Measurements from ENCODE around the gene GSTM5.
A peak's percentile ranks its signal among the peaks of the same experiment; 100 is the strongest.
"Not testable (repeated sequence)": the region's sequence is repeated elsewhere in the genome, so short reads cannot be mapped to it uniquely, and the experiment has no call there.

Gene GSTM5

DNA sequence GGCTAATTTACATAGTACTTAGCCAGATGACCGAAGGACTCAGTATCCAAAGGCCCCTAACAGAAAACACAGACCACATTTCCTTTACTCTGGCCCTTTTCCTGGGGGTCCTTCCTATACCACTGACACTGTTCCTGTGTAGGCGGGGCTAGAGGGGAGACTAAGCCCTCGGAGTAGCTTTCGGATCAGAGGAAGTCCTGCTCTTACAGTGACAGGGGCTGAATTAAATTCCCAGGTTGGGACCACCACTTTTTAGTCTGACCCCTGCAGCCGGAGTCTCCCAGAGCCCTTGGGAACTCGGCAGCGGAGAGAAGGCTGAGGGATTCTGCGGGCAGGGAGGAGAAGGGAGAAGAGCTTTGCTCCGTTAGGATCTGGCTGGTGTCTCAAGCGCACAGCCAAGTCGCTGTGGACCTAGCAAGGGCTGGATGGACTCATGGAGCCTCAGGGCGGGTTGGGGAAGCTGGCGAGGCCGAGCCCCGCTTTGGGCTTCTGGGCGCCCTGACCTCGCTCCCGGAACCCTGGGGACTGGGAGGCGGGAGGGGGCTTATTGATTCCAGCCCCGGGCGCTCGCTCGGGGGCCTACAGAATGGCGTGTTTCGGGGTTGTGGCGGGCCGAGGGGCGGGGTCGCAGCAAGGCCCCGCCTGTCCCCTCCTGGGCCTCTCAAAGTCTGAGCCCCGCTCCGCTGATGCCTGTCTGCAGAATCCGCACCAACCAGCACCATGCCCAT, at the start of gene GSTM5:
Gene GSTM5, plus strand, starts transcription at position 659 of the 728 bp plus-strand sequence. Its CDS starts 62 bp downstream, at position 721.
- Histone ChIP-seq H3K4me3 (peak within 1 kb of the TSS; percentile 5 to 35 (median 22)), H3K27ac (peak within 1 kb of the TSS in 5 of 21 experiments; percentile 12 to 65 (median 50))

DNA sequence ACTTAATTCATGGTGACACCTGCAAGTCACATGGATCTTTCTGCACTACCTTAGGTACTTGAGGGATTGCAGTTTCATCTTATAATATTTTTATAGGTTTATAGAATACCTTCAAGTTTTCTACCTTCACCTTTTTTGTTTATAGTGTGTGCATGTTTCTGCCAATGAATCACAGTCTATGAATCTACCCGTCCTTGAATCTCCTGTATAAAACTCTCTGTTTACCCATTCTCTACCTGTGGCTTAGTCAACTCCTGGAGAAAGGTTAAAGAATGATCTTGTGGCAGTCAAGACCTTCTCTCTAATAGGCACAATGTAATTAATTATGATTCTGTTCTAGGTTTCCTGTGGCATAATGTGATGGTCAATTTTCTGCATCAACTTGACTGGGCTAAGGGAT, 47.4 kb upstream of the GSTM5 start:
- no peak overlapping the region for H3K27ac ChIP-seq
- no peak overlapping the region for H3K4me3 ChIP-seq

DNA sequence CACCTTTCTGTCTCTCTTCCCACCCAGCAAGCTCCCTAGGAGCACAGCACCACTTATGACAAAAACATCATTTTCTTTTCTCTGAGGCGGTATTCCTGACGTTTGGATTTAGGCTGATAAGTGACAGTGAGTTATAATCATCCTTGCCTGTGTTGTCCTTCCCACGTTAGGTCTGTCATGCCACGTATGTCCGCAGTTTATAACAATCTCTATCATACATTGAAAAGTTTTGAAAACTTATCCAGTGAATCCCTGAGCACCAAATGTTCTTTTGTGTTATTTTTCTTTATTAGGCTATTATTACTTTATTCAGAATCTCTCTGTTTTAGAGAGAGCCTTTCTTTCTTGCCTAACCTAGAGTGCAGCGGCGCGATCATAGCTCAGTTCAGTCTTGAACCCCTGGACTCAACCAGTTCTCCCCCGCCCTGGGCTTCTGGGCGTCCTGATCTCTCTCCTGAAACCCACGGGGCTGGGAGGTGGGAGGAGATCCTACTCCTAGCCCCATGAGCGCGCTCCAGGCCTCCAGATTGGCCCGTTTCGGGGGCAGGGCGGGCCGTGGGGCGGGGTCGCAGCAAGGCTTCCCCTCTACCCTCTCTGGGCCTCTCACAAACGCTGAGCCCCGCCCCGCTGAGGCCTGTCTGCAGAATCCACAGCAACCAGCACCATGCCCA, 44.5 kb upstream of the GSTM5 start, which contains the start of gene GSTM2:
Gene GSTM2, plus strand, starts transcription at position 606 of the 671 bp plus-strand sequence. Its CDS starts 59 bp downstream, at position 665.
- H3K27ac ChIP-seq, result peak within 1 kb of the TSS in 11 of 21 experiments; percentile 3 to 66 (median 49)
- peak within 1 kb of the TSS; percentile 25 to 56 (median 39) for H3K4me3 ChIP-seq

- Histone ChIP-seq H3K27ac (peak overlapping the region in 11 of 21 experiments; percentile 3 to 66 (median 49)), H3K4me3 (peak overlapping the region; percentile 25 to 56 (median 39))
These were observed 43.8 kb upstream of the GSTM5 start for GRCh38 chr1:109668123-109668775.

DNA sequence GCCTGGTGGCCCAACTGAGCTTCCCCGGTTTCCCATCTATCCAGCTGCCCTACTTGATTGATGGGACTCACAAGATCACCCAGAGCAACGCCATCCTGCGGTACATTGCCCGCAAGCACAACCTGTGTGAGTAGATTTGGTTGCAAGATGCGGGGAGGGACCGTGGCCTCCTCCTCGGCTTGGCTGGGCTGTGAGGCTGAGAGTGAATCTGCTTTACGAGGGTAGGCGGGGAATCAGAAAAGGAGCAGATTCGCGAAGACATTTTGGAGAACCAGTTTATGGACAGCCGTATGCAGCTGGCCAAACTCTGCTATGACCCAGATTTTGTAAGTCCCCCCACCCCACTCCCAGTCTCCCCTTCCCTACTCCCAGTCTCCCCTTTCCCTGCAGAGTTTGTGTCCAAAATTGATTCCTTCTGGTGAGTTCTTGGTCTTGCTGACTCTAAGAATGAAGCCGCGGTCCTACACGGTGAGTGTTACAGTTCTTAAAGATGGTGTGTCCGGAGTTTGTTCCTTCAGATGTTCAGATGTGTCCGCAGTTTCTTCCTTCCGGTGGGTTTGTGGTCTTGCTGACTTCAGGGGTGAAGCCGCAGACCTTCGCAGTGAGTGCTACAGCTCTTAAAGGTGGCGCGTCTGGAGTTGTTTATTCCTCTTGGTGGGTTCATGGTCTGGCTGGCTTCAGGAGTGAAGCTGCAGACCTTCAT, 42.7 kb upstream of the GSTM5 start:
- H3K4me3 ChIP-seq, result no peak overlapping the region

GRCh38 chr1:109669949-109670302, 42.1 kb upstream of the GSTM5 start:
- H3K4me3 ChIP-seq, H3K27ac ChIP-seq: not testable (repeated sequence)

More for the DNA sequence above, 42.7 kb upstream of the GSTM5 start:
- no peak overlapping the region for H3K27ac ChIP-seq

DNA sequence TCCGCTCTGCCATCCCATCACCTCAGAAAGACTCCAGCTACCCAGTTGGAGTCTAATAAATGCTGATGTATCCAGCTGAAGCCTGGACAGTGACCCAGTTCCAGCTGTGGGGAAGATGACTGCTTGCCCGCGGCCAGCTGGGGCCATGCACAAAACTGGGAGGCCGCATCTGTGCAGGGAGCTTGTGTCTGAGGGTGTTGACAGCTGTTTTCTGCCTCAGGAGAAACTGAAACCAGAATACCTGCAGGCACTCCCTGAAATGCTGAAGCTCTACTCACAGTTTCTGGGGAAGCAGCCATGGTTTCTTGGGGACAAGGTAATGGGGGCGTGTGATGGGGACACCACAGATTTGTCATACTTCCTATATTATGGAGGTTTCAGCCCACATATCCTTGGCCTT, 41.0 kb upstream of the GSTM5 start:
- Histone ChIP-seq H3K27ac (no peak overlapping the region), H3K4me3 (no peak overlapping the region)

GRCh38 chr1:109673861-109674260, 38.2 kb upstream of the GSTM5 start:
- H3K27ac ChIP-seq, H3K4me3 ChIP-seq: not testable (repeated sequence)

GRCh38 chr1:109676683-109677381, 35.2 kb upstream of the GSTM5 start:
- H3K4me3 ChIP-seq, H3K27ac ChIP-seq: not testable (repeated sequence)

- Histone ChIP-seq H3K27ac (no peak overlapping the region), H3K4me3 (no peak overlapping the region)
These were observed 34.6 kb upstream of the GSTM5 start for GRCh38 chr1:109677459-109677858.

DNA sequence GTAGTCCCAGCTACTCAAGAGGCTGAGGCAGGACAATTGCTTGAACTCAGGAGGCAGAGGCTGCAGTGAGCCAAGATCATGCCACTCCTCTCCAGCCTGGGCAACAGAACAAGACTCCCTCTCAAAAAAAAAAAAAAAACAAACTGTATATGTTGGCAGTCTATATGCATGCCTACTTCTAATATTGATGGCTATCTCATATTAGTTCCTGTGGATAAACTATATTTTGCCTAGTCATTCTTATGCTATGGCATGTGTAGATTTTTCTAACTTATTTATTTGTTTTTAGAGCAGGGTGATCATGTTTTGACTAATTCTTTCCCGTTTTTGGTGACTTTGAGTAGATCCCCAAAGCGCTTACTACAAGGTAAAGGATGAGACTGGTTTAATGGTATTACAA, 33.4 kb upstream of the GSTM5 start:
- not testable (repeated sequence) for H3K27ac ChIP-seq, H3K4me3 ChIP-seq

- H3K27ac ChIP-seq, H3K4me3 ChIP-seq: not testable (repeated sequence)
These were observed 27.3 kb upstream of the GSTM5 start for GRCh38 chr1:109684777-109685176.

GRCh38 chr1:109685399-109685798, 26.7 kb upstream of the GSTM5 start:
- H3K4me3 ChIP-seq, H3K27ac ChIP-seq: not testable (repeated sequence)

DNA sequence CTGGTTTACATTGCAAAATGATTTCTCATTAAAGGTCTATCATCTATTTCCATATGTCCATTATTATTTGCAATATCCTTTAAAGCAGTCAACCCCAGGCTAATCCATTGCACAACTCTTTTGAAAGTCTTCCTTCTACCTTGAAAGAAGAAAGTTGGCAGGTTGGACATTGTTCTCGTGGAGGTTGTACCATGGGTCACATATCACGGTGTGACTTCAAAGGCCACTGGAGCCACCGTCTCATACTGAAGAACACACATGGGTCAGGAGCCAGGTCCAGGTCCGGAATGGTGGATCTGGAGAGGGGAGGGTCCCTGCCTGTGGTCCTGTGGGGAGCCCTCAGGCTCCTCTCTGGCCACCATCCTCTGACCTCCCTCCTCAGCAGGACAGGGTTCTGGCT, 26.2 kb upstream of the GSTM5 start:
- not testable (repeated sequence) for H3K27ac ChIP-seq, H3K4me3 ChIP-seq

DNA sequence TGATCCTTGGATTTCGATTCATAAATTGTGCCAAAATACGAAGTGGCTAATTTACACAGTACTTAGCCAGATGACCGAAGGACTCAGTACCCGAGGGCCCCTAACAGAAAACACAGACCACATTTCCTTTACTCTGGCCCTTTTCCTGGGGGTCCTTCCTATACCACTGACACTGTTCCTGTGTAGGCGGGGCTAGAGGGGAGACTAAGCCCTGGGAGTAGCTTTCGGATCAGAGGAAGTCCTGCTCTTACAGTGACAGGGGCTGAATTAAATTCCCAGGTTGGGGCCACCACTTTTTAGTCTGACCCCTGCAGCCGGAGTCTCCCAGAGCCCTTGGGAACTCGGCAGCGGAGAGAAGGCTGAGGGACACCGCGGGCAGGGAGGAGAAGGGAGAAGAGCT, 24.9 kb upstream of the GSTM5 start:
- Histone ChIP-seq H3K4me3 (peak overlapping the region in 3 of 7 experiments; percentile 35 to 42 (median 37)), H3K27ac (peak overlapping the region in 4 of 21 experiments; percentile 45 to 83 (median 68))

DNA sequence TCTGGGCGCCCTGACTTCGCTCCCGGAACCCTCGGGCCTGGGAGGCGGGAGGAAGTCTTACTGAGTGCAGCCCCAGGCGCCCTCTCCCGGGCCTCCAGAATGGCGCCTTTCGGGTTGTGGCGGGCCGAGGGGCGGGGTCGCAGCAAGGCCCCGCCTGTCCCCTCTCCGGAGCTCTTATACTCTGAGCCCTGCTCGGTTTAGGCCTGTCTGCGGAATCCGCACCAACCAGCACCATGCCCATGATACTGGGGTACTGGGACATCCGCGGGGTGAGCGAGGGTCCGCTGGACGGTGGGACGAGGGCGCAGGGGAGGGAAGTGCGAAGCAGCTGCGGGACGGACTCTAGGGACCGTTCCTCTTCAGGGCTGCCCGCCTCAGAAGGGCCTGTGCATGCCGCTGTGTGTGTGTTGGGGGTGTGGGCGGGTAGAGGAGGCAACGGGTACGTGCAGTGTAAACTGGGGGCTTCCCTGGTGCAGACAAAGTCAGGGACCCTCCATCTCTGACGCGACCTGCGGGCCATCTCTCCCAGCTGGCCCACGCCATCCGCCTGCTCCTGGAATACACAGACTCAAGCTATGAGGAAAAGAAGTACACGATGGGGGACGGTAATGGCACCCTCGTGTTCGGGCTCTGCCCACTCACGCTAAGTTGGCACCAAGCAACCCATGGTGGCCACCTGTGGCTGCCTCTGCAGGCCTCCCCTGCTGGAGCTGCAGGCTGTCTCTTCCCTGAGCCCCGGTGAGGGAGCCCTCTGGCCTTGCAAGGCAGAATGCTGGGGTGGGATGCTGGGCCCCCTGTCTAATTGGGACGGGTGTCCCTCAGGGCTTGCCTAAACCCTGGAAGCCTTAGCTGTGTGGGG, 24.2 kb upstream of the GSTM5 start, which contains the start of gene GSTM1:
Gene GSTM1, plus strand, starts transcription at position 177 of the 859 bp plus-strand sequence. Its CDS starts 57 bp downstream, at position 234.
- peak within 1 kb of the TSS in 3 of 7 experiments; percentile 35 to 42 (median 37) for H3K4me3 ChIP-seq
- peak within 1 kb of the TSS in 5 of 21 experiments; percentile 43 to 83 (median 57) for H3K27ac ChIP-seq

GRCh38 chr1:109689844-109690405, 22.1 kb upstream of the GSTM5 start:
- Histone ChIP-seq H3K27ac (no peak overlapping the region), H3K4me3 (no peak overlapping the region)

DNA sequence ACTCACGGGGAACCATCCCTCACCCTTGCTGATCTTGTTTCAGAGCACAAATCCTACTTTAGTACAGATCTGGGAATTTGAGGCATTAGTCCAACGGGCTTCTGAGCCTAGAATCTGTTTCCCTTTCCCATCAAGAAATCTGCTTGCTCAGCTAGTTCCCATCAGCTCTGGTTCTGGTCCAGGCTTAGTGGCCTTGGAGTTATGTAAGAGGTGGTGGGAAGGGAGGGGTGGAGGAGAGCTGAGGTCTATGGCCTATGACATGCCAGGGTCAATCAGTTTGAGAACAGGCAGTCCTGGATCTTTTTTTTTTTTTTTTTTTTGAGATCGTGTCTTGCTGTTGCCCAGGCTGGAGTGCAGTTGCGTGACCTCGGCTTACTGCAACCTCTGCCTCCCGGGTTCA, 20.3 kb upstream of the GSTM5 start:
- H3K4me3 ChIP-seq, result no peak overlapping the region
- H3K27ac ChIP-seq, result no peak overlapping the region

Data from skin epidermis (tissue), 12 donors.